Dendritic cell treated with granulocyte-macrophage colony-stimulating factor and Interleukin-4, amounts not matched to agents 40 ng/mL and 50 ng/mL, for 4 days (primary cell): ENCODE data around the gene TTLL11.

ENCODE experiments used
- H3K27ac Mint-ChIP-seq: one replicate; pipeline ENCODE4 v1.8.0; 2022; ENCODE audit warnings: mild to moderate bottlenecking, mixed read lengths
- H3K27me3 Mint-ChIP-seq: one replicate; pipeline ENCODE4 v1.8.0; 2022; ENCODE audit warnings: mild to moderate bottlenecking, mixed read lengths
- H3K36me3 Mint-ChIP-seq: one replicate; pipeline ENCODE4 v1.8.0; 2022; ENCODE audit warnings: low read depth, mixed read lengths
- H3K4me1 Mint-ChIP-seq: one replicate; pipeline ENCODE4 v1.8.0; 2022; ENCODE audit warnings: low read depth, mixed read lengths
- H3K4me3 Mint-ChIP-seq: one replicate; pipeline ENCODE4 v1.8.0; 2022; ENCODE audit warnings: mild to moderate bottlenecking, moderate library complexity, mixed read lengths
- H3K9me3 Mint-ChIP-seq: one replicate; pipeline ENCODE4 v1.8.0; 2022; ENCODE audit warnings: mixed read lengths
- intact Hi-C: fragments of 100-400 bp; cut with micrococcal nuclease; formaldehyde crosslinking; loops from one replicate; pipeline ENCODE4 v1.15.0; 2022

Gene TTLL11

DNA sequence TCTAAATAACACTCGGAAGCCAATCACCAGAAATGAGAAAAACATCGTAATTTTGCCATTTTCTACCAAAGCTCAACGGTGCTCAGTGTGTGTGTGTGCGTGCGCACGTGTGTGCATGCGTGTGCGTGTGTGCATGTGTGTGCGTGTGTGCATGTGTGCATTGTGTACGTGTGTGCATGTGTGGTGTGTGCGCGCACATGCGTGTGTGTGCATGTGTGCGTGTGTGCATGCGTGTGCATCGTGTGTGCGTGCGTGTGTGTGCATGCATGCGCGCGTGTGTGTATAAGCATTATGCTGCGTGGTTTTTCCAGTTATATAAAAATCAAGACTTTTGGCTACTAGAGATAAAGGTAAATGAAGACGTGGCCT, 276.7 kb downstream of the TTLL11 start:
- Mint-ChIP-seq H3K9me3 (no peaks in the 10 kb centered on the region), H3K4me1 (no peaks in the 10 kb centered on the region), H3K27me3 (peaks cover 6% of the 10 kb centered on the region), H3K27ac (no peak overlapping the region), H3K36me3 (no peaks in the 10 kb centered on the region), H3K4me3 (no peak overlapping the region)
- intact Hi-C loops = no loop called here

DNA sequence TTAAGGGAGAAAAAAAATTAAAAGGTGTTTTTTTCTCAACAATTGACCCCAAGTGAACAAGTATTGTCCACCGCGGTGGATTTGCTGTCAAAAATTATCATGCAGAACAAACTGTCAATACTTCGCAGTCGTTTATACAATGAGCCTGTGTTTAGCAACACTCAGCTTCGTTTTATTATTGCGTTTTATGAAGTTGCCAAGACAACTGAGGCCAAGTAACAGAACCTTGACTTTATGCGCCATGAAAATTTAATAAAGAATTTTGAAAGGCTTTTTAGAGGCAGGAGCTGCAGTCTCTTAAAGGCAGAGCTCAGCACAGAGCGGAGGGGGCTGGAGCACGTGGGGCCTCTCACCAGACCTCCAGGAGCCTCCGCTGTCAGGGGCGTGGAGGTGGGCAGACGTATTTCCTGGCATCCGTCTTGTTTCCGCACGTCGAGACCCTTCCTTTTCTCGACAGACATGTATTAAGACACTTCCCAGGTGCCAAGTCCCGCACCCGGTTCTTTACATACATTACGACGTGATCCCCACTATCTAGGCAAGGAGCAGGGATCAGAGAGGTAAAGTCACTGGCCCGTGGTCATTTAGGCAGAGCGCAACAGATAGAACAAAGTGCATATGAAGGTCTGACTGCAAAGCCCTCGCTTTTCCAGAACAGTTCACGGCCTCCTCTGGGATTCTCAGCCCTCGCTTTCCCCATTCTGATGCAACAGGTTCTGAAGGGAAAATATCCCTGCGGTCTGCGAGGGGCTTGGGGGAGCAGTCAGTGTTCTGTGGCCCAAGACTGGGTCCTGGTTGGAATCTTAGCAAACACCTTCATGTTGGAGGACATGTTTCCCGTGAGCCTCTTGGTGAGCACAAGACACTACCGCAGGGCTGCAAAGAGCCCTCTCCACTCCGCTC, 277.3 kb downstream of the TTLL11 start:
- H3K4me3 Mint-ChIP-seq = no peak overlapping the region
- H3K27me3 Mint-ChIP-seq = peaks cover 6% of the 10 kb centered on the region
- H3K27ac Mint-ChIP-seq = no peak overlapping the region
- no peaks in the 10 kb centered on the region for H3K36me3 Mint-ChIP-seq
- intact Hi-C loops = no loop called here
- H3K4me1 Mint-ChIP-seq = no peaks in the 10 kb centered on the region
- H3K9me3 Mint-ChIP-seq = no peaks in the 10 kb centered on the region

DNA sequence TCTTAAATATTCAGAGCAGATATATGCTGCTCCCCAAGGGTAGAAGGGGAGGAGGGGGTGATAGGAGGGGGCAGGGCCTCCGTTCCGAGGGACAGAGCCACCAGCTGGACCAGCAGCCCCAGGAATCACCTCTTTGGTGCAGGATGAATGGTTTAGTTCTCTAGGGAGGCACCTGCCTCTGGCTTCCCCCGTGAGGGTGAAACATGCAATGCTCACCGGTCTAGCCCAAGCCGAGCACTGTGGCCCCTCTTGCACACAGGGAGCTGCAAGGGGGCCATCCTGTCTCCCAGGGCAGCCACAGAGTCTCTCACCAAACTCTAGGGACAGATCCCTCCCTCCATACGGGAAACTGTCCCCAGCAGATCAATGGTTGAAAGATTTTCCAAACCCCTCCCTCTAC, 278.0 kb downstream of the TTLL11 start:
- intact Hi-C loops = no loop called here
- Mint-ChIP-seq H3K4me1 (no peaks in the 10 kb centered on the region), H3K27me3 (peaks cover 6% of the 10 kb centered on the region), H3K9me3 (no peaks in the 10 kb centered on the region), H3K36me3 (no peaks in the 10 kb centered on the region), H3K4me3 (no peak overlapping the region), H3K27ac (no peak overlapping the region)

DNA sequence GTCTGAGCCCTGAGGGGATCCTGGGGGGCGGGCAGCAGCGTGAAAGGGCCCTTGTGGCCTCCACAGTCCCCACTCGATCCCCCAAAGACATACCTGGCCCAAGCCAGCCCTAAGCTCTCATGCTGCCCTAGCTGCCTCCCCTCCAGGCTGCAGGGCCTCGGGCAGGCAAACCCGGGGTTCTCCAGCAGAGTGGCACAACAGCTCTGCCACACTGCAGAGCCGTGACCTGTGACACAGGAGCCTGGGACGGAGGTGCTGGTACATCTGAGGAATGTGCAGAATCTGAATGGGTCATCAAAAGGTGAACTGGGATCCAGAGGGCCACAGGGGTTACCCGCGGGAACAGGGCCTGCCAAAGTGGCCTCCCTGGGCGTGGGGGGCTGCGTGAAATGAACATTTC, 278.5 kb downstream of the TTLL11 start:
- intact Hi-C loops = no loop called here
- no peaks in the 10 kb centered on the region for H3K9me3 Mint-ChIP-seq
- no peaks in the 10 kb centered on the region for H3K4me1 Mint-ChIP-seq
- peaks cover 6% of the 10 kb centered on the region for H3K27me3 Mint-ChIP-seq
- H3K27ac Mint-ChIP-seq = no peak overlapping the region
- H3K4me3 Mint-ChIP-seq = no peak overlapping the region
- no peaks in the 10 kb centered on the region for H3K36me3 Mint-ChIP-seq

DNA sequence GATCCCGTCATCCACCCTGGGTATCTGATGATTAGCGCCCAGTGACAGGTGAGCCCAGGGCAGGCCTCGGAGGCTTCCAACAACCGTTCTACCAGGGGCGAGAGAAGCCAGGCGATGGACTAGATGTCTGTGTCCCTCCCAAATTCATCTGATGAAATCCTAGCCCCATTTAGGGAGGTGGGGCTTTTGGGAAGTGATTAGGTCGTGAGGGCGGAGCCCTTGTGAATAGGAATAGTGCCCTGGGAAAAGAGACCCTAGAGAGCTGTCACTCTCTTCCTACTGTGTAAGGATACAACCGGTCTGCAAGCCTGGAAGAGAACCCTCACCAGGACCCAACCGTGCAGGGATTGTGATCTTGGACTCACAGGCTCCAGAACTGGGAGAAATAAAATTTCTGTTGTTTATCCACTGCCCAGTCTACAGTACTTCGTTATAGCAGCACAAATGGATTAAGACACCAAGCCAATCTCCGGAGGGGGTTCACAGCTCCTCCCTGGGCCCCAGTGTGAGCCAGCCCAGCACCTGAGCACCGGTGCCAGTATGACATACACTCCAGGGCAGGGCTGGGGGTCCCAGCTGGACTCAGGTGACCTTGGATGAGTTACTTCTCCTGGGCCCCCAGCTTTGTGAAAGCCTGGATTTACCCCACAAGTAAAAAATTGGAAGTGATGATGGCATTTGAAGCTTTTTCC, 279.4 kb downstream of the TTLL11 start:
- intact Hi-C loops = no loop called here
- Mint-ChIP-seq H3K4me1 (no peaks in the 10 kb centered on the region), H3K27ac (no peak overlapping the region), H3K27me3 (peaks cover 6% of the 10 kb centered on the region), H3K36me3 (no peaks in the 10 kb centered on the region), H3K4me3 (no peak overlapping the region), H3K9me3 (no peaks in the 10 kb centered on the region)

DNA sequence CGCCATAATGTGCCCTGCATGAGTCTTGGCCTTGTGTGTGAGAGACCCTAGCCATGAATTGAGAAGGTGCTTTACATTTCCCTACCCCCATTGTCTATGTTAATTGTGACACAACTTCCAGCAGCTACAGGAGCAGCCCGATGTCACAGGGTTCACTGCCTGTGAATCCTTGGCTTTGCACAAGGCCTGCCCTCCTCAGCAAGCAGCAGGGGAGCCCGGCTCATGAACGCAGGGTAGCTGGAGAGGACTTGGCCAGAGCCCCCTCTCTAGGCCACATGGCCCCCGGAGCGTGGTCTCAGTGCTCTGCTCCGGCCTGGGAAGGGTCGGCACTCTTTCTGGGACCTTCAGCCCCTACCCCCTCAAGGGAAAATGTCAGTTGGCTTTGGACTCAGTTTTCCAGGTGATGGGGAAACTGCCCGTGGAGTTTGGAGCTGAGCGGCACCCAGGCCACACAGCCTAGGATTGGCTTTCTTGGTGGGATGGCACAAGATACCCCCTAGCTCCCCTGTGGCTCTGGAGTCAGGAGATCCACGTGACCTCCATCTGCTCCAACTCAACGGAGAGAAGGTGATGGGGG, 280.9 kb downstream of the TTLL11 start:
- H3K36me3 Mint-ChIP-seq = no peaks in the 10 kb centered on the region
- H3K4me3 Mint-ChIP-seq = no peak overlapping the region
- H3K4me1 Mint-ChIP-seq = no peaks in the 10 kb centered on the region
- no peak overlapping the region for H3K27ac Mint-ChIP-seq
- peaks cover 2% of the 10 kb centered on the region for H3K27me3 Mint-ChIP-seq
- intact Hi-C loops = no loop called here
- H3K9me3 Mint-ChIP-seq = no peaks in the 10 kb centered on the region

DNA sequence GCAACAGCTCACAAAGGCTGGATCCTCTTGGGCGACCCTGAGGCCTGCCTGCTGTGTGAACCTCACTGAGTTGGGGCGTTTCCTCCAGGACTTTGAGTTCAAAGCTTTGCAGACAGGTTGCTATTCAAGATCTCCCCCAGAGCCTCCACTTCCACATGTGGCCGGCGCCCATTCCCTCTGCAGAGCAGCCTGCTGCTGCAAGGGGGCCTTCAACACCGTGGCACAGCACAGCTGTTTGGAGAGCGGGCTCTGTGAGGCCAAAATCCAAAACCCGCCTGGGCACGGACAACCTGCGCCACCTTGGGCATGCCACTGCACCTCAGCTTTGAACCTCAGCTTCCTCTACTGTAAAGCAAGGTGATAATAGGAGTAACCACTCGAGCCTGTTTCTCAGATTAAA, 281.4 kb downstream of the TTLL11 start:
- no peak overlapping the region for H3K4me3 Mint-ChIP-seq
- no peaks in the 10 kb centered on the region for H3K4me1 Mint-ChIP-seq
- intact Hi-C loops = no loop called here
- no peaks in the 10 kb centered on the region for H3K9me3 Mint-ChIP-seq
- no peaks in the 10 kb centered on the region for H3K27me3 Mint-ChIP-seq
- no peaks in the 10 kb centered on the region for H3K36me3 Mint-ChIP-seq
- no peak overlapping the region for H3K27ac Mint-ChIP-seq

DNA sequence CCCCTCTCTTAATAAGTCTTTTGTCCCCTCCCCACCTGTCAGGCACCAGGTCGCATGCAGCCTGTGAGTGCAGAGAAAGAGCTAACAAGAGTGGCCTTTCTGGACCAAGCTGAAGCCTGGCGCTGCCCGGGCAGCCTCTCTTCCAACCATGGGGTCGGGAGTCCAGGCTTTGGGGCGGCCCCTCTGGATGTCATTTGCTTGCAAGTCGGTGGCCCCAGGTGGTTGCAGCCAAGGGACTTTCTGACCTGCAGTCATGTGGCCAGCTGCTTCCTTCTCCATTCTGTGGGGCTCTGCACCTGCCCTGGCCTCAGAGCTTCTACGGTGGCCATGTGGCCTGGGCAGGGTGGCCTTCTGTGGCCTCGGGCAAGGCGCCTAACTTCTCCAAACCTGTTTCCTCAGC, 282.0 kb downstream of the TTLL11 start:
- no peak overlapping the region for H3K27ac Mint-ChIP-seq
- H3K36me3 Mint-ChIP-seq = no peaks in the 10 kb centered on the region
- no peaks in the 10 kb centered on the region for H3K27me3 Mint-ChIP-seq
- no peaks in the 10 kb centered on the region for H3K9me3 Mint-ChIP-seq
- intact Hi-C loops = no loop called here
- no peak overlapping the region for H3K4me3 Mint-ChIP-seq
- no peaks in the 10 kb centered on the region for H3K4me1 Mint-ChIP-seq

DNA sequence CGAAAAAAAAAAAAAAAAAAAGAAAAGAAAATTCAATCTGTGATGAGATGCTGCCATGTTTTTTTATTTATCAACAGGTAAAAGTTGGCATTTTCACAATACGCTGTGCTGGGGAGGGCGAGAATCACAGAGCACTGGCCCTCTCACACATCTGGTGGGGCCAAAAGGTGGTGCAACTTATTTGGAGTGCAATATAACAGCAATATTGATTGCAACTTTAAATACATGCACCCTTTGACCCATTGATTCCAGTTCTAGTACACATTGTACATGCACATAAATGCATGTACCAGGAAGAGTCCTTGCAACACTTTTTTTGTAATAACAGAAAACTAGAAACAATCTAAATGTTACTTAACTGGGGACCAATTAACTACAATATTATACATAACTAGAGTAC, 282.6 kb downstream of the TTLL11 start:
- no peak overlapping the region for H3K27ac Mint-ChIP-seq
- H3K4me1 Mint-ChIP-seq = no peaks in the 10 kb centered on the region
- no peaks in the 10 kb centered on the region for H3K27me3 Mint-ChIP-seq
- H3K4me3 Mint-ChIP-seq = no peak overlapping the region
- intact Hi-C loops = no loop called here
- H3K9me3 Mint-ChIP-seq = no peaks in the 10 kb centered on the region
- H3K36me3 Mint-ChIP-seq = no peaks in the 10 kb centered on the region

DNA sequence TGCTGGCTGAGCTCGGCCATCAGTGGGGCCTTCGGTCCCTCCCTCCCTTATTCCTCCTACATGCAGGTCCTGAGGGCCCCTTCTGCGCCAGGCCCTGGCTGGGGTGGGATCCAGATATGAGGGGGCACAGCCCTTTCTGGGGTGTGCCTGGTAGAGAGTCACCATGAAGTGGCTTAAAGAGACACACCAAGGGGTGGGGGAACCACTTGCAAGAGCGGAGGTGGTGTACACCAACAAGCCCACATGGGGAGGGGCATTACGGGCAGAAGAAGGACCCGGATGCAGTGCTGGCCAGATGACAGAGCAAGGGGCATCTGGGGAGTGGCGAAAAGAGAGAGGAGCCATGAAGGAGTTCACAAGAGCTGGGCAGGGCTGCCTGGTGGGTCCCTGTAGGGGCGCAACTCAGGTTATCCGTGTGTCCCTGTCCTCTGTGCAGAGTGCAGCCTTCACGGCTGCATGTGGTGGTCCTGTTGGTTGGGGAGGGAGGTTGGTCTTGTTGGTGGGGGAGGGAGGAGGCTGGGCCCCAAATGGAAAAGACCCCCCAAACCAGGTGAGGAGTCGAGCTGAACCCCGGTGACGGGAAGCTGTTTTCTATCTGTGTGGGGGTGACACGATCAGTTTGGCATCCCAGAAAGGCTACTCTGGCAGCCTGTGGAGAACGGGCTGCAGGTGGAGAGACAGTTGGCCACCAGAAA, 283.6 kb downstream of the TTLL11 start:
- no peaks in the 10 kb centered on the region for H3K9me3 Mint-ChIP-seq
- no peak overlapping the region for H3K27ac Mint-ChIP-seq
- no peak overlapping the region for H3K4me3 Mint-ChIP-seq
- intact Hi-C loops = no loop called here
- no peaks in the 10 kb centered on the region for H3K4me1 Mint-ChIP-seq
- H3K36me3 Mint-ChIP-seq = no peaks in the 10 kb centered on the region
- no peaks in the 10 kb centered on the region for H3K27me3 Mint-ChIP-seq

DNA sequence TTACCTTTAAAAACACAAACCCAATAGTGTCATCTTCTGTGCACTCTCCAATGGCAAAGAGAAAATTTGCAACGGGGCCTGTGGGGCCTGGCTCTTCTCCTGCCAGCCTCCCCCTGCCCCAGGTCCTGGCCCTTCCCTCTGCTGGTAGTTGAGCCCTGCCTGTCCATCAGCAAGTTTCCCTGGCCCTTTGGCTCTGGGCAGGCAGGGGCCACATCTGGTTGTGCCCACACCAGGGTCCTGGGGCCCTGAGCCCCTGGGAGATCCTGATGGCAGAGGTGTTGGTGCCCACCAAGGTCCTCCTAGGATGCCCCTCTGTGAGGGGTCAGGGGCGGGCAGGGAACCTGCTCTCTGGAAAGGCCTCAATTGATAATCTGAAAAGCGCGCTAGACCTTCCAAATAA, 284.3 kb downstream of the TTLL11 start:
- Mint-ChIP-seq H3K4me1 (no peaks in the 10 kb centered on the region), H3K9me3 (no peaks in the 10 kb centered on the region), H3K27me3 (no peaks in the 10 kb centered on the region), H3K27ac (no peak overlapping the region), H3K4me3 (no peak overlapping the region), H3K36me3 (no peaks in the 10 kb centered on the region)
- intact Hi-C loops = no loop called here

DNA sequence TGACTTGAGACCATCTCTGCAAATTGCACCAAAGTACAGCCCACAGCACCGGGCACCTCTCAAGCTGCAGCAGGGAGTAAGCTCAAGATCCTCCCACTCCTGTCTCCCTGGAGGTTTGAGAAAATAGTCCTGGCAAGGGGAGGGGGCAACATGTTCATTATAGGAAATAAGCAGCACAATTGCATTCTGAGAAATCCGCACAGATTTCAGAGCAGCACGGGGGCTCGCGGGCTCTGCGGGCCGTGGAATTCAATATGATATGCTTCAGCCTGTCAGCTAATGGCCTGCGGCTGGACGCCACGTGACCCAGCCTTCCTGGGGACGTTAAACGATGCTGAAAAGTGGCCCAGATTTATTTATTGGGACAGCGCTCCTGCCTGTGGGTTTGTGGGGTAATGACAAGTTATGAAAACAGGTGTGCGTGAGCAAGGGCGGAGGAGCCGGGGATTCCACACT, 285.3 kb downstream of the TTLL11 start:
- no peak overlapping the region for H3K4me3 Mint-ChIP-seq
- H3K27me3 Mint-ChIP-seq = no peaks in the 10 kb centered on the region
- no peaks in the 10 kb centered on the region for H3K9me3 Mint-ChIP-seq
- H3K27ac Mint-ChIP-seq = no peak overlapping the region
- intact Hi-C loops = no loop called here
- no peaks in the 10 kb centered on the region for H3K36me3 Mint-ChIP-seq
- H3K4me1 Mint-ChIP-seq = no peaks in the 10 kb centered on the region

DNA sequence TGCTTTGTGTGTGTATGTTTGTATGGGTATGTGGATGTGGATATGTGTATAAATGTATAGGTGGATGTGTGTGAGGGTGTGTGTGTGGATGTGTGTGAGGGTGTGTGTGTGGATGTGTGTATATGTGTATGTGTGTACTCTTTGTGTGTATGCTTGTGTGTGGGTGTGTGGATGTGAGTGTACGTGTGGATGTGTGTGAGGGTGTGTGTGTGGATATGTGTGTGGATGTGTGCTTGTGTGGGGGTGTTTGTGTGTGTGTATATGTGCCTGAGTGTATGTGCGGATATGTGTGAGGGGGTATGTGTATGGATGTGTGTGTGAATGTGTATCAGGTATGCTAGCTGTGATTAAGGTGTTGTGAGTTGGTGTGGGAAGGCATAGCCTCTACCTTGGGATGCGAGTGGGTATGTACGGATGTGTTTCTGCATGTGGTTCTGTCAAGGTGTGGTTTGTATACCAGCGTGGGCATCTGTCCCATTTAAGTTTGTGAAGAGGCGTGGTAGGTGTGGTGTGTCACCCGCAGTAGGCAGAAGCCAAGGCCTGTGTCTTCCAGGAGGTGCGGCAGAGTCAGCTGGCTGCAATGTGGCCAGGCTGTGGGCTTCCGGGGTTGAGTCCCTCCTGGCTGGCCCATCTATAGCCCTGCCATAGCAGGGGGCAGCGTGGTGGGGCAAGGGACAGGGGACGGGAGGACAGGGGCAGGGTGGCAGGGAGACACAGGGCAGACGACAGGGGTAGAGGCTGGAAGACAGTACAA, 285.9 kb downstream of the TTLL11 start:
- H3K9me3 Mint-ChIP-seq = no peaks in the 10 kb centered on the region
- H3K36me3 Mint-ChIP-seq = no peaks in the 10 kb centered on the region
- intact Hi-C loops = no loop called here
- H3K27me3 Mint-ChIP-seq = no peaks in the 10 kb centered on the region
- no peak overlapping the region for H3K27ac Mint-ChIP-seq
- H3K4me1 Mint-ChIP-seq = no peaks in the 10 kb centered on the region
- no peak overlapping the region for H3K4me3 Mint-ChIP-seq
